HL-60 (cell line): ENCODE measurements around the gene HDAC9.

Experiments used
- DNase-seq, 2 experiments: peaks; one replicate each; pipeline ENCODE4 v3.0.0-alpha.2; 2010 to 2020; ENCODE audit warnings: low read depth in 1 of 2, low spot score in 1 of 2
- H3K27ac ChIP-seq: fragments of 250-450 bp; sonication (Bioruptor Pico); replicated peaks from 2 replicates; pipeline ENCODE4 v1.5.1; 2020; ENCODE audit warnings: mild to moderate bottlenecking, moderate library complexity
- H3K27me3 ChIP-seq: fragments of 250-450 bp; sonication (Bioruptor Pico); 2 replicates; pipeline ENCODE4 v1.5.1; 2021; ENCODE audit warnings: mild to moderate bottlenecking, moderate library complexity; ENCODE audit not compliant: insufficient read depth, poor library complexity, severe bottlenecking
- H3K4me3 ChIP-seq: replicated peaks from 2 replicates; pipeline ENCODE4 v1.5.1; 2011; ENCODE audit warnings: mild to moderate bottlenecking, control low read depth, low read length; ENCODE audit not compliant: insufficient read depth
- GABPA ChIP-seq: IDR thresholded peaks from 2 replicates; pipeline ENCODE4 v1.6.1; 2012; ENCODE audit warnings: low read depth
- POLR2AphosphoS5 ChIP-seq: IDR thresholded peaks from 2 replicates; pipeline ENCODE4 v1.6.1; 2012; ENCODE audit warnings: low read depth
- REST ChIP-seq: IDR thresholded peaks from 2 replicates; pipeline ENCODE4 v1.6.1; 2012; ENCODE audit warnings: low read depth; ENCODE audit not compliant: insufficient replicate concordance
- SPI1 ChIP-seq: IDR thresholded peaks from 2 replicates; pipeline ENCODE4 v1.6.1; 2012; ENCODE audit warnings: low read depth, mild to moderate bottlenecking, borderline replicate concordance
- TF ChIP-seq, protein P1 (sequence below): IDR thresholded peaks from one replicate; pipeline ENCODE4 v1.5.1; 2011; ENCODE audit warnings: low read length, control low read depth, inconsistent platforms; ENCODE audit not compliant: insufficient read depth

The HDAC9 gene

GRCh38 chr7:18893156-18893555 lies 397.6 kb downstream of the HDAC9 start:
- Histone ChIP-seq H3K27me3 (no peaks in the 10 kb centered on the region), H3K27ac (no peak overlapping the region), H3K4me3 (no peak overlapping the region)
- DNase-seq = no peak
- no peak for TF ChIP-seq GABPA
- no peak for TF ChIP-seq SPI1
- TF ChIP-seq, protein P1, sequence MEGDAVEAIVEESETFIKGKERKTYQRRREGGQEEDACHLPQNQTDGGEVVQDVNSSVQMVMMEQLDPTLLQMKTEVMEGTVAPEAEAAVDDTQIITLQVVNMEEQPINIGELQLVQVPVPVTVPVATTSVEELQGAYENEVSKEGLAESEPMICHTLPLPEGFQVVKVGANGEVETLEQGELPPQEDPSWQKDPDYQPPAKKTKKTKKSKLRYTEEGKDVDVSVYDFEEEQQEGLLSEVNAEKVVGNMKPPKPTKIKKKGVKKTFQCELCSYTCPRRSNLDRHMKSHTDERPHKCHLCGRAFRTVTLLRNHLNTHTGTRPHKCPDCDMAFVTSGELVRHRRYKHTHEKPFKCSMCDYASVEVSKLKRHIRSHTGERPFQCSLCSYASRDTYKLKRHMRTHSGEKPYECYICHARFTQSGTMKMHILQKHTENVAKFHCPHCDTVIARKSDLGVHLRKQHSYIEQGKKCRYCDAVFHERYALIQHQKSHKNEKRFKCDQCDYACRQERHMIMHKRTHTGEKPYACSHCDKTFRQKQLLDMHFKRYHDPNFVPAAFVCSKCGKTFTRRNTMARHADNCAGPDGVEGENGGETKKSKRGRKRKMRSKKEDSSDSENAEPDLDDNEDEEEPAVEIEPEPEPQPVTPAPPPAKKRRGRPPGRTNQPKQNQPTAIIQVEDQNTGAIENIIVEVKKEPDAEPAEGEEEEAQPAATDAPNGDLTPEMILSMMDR = no peak
- no peak for TF ChIP-seq REST
- TF ChIP-seq POLR2AphosphoS5 = no peak

DNA sequence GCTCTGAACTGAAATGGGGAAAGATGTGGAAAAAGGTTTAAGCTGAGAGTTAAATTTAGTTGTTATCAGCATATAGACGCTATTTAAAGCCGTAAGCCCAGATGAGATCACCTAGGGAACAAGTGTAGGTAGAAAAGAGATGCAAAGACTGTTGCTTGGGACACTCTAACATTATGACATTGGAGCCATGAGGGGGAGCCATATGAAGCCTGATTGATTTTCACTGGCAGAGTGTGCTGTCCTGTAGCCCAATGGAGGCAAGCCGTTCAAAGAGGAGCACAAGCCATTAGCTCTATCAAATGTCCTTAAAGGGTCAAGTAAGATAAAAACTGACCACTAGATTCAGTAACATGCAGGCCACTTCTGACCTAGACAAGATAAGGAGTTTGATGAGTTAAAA lies 398.6 kb downstream of the HDAC9 start:
- H3K27me3 ChIP-seq = no peaks in the 10 kb centered on the region
- no peak for DNase-seq
- TF ChIP-seq GABPA = no peak
- TF ChIP-seq, protein P1 = no peak
- TF ChIP-seq REST = no peak
- TF ChIP-seq SPI1 = no peak
- TF ChIP-seq POLR2AphosphoS5 = no peak
- H3K27ac ChIP-seq = no peak overlapping the region
- H3K4me3 ChIP-seq = no peak overlapping the region

DNA sequence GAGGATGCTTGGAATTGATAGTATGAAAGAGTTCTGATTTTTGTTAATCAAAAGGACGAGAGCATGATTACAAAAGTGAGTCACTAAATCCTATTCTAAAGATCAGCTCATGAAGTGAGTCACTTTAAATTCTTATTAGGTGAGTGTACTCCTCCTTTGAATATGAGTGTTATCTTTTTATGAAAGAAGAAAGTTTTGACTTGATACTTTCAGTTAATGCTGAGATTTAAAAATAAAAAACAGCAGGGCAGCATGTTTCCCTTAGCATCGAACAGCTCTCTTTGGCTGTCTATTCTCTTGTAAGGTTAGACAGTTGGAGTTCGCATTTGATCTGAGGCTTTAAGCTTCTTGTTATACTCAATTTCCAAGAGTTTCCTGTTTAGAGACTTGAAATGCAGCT lies 399.9 kb downstream of the HDAC9 start:
- TF ChIP-seq GABPA (no peak), POLR2AphosphoS5 (no peak), SPI1 (no peak)
- TF ChIP-seq, protein P1 = no peak
- Histone ChIP-seq H3K4me3 (no peak overlapping the region), H3K27me3 (no peaks in the 10 kb centered on the region), H3K27ac (no peak overlapping the region)
- no peak for DNase-seq

GRCh38 chr7:18896343-18896975 lies 400.9 kb downstream of the HDAC9 start:
- Histone ChIP-seq H3K27me3 (no peaks in the 10 kb centered on the region), H3K27ac (no peak overlapping the region), H3K4me3 (no peak overlapping the region)
- TF ChIP-seq REST = no peak
- TF ChIP-seq SPI1 = no peak
- TF ChIP-seq POLR2AphosphoS5 = no peak
- TF ChIP-seq, protein P1 = no peak
- TF ChIP-seq GABPA = no peak
- no peak for DNase-seq
